Right hindlimb (tissue), 1 donor: ENCODE results near the gene MDM4.

Source experiments
- DNase-seq: peaks from one replicate; pipeline ENCODE4 v3.0.0-alpha.2; 2018

Gene MDM4

DNA sequence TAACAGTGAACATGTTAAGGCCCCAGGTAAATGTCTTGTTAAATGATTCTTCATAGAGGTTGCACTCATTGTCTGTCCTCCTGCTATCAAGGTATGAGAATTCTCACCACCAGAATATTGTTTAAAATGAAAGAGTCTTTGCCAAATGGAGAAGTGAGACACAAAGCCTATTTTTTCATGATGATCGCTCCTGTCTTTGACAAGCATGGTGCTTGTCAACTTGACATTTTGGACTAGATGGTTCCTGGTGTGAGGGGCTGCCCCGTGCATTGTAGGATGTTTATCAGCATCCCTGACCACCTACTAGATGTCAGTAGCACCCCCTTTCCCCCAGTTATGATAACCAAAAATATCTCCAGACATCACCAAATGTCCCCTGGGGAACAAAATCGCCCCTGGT lies 65.6 kb downstream of the MDM4 start:
- DNase-seq, result no peak

DNA sequence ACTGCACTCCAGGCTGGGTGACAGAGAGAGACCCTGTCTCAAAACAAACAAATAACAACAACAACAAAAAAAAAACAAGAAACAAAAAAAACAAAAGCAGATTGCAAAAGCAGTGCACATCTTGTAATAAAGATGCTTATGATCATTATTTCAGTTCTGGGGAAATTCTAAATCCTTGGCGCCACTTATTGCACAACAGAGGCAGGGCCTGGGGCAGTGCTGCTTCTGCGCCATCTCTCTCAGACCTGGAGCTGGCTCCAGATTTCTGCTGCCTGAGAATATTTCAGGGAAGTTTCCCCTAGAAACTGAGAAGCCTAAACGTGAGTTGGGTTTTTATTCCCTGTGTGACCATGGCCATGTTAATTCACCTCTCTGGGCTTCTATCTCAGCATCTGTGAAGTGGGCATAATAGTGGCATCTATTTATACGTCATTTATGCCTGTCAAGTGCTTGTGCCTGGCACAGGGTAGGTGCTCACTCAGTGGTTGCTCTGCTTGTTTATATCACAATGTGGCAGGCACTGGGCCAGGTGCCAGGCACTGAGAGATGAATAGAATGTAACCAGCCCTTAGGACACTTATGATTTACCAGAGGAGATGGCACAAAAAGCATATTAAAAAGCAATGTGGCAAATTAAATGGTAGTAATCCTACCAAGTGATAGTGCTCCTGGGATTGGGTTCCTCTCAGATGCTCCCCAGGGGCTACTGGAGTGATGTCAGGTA lies 67.9 kb downstream of the MDM4 start:
- DNase-seq, result no peak

DNA sequence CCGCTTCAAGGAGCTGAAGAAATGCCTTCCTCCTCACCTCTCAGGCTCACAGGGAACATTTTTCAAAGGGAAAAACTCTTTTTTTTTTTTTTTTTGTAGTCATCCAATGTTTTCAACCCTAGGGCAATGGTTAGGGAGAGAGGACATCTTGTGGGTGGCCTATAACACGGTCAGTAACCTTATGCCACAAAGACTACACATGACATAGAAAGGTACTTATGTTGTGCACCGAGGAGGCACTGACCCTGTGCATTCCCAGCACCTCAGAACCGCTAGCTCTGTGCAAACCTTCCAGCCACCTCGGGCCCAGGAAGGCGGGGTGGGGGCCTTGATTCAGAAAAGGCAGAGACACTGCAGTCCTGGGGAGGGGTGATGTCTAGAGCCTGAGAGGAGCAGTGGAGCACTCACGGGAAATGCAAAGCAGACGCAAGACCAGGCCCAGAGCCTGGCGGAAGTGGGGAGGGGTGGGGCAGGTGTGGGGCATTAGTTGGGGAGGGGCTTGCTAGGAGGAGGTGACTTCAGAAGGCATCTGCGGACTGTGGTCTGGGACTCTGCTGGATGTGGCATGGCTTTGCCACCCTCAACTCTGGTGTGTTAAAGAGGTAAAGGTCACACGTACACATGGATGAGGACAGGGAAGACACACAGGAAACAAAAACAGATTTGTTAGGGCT lies 68.6 kb downstream of the MDM4 start:
- DNase-seq, result no peak

DNA sequence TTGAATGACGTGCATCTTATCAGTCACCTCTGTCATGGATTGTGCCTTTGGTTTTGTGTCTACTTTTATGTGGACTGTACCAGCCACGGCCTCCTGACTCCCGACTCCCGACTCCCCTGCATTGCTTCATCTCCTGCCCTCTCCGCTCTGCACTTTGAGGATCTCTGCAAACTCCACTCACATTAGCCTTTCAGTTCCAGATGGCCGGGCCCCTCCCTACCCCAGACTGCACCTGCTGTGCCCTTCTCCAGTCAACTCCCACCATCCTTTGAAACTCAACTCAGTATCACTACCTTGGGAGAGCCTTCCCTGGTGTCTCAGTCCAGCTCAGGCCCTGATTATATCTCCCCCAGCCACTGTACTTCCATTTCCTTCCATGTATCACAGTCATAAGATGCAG lies 71.4 kb downstream of the MDM4 start:
- DNase-seq, result no peak

DNA sequence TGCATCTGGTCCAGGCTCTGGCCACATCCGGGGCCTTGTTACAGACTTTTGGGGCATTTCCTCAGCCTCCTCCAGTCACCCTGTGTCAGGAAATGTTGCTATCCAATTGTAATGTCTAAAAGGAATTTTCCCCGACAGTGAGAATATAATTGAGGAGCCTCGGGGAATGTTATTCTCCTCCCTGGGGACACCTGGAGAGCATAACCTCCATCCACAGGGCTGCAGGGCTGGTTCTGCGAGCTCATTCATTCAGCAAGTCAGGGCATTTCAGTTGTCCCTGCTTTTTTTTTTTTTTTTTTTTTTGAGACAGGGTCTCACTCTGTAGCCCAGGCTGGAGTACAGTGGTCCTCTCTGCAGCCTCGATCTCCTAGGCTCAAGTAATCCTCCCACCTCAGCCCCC lies 72.6 kb downstream of the MDM4 start:
- no peak for DNase-seq

DNA sequence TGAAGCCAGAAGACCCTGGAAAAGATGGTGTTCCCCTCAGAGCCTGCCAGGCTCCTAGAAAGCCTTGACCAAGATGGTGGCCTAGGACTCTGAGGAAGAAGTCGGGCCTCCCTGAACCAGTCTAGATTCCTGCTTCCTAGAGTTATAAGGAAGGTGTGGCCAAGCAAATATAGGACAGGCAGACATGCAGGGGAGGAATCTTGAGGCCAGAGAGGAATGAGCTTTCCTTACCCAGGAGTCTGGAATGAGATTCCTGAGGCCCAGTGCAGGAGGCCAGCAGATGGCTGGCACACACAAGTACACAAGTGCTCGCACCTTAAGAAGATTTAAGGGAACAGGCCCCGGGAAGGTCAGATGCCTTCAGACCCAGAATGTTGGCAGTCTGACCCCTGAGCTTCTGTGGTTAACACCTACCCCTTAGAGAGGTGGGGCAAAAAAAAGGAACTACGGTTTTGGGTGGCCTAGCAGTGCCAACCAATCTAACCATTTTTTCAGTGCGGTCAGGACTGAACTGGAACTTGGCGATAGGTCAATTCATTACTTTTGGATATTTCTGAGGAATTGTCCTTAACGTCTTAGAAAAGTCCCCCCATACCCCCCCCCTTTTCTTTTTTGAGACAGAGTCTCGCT lies 73.3 kb downstream of the MDM4 start:
- no peak for DNase-seq

DNA sequence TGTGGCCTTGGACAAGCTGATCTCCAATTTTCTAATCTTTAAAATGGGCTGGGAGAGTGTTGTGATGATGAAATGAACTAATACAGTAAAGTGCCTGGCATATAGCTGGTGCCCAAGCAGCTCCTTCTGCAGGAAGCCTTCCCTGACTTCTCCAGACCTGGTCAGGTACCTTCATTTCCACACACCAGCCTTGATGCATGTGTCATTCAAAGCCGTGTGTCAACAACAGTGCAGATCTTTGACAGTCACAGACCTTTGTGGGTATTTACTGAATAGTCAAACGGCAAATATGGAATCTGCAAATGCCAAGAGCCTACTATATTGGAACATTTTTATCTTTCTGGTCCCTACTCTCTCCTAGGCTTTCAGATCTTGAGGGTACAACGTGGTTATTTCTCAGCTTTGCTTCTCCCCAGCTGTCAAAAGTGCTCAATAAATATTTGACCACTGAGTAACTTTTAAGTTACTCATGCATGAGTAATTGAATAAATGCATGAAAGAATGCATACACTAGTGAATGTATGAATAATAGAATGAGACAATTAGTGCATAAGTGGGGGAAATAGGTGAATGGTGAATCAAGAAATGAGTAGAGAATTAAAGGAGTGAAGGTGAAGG lies 75.4 kb downstream of the MDM4 start:
- DNase-seq, result no peak

DNA sequence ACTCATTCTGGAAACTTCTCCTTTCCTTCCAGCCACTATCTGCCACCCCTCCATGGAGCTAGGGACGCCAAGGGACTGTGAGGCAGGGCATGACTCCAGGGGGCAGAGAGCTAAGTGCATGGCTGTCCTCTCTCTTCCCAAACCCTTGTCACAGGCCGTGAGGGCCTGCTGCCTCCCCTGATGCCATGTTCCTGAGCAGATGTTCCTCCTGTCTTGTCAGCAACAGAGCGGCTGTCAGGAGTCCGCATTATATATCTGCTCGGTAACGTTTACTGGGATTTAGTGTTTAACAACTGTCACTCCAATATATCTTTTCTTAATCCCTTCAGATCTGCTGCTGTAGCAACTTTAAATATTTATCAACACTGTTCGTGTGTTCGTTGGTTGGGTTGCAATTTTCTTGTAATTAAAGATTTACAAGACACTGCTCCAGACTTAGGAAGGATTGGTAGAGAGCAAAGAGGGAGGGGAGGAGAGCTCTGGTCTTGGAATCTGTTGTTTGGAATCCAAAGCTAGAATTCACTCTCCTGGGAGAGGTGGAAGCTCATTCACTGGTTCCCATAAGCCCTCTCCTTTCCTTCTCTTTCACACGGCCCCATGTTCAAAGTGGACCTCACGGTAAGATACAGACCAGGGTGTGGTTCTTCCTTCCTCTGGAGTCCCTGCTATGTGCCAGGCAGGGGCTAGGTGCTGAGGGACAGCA lies 76.2 kb downstream of the MDM4 start:
- no peak for DNase-seq

DNA sequence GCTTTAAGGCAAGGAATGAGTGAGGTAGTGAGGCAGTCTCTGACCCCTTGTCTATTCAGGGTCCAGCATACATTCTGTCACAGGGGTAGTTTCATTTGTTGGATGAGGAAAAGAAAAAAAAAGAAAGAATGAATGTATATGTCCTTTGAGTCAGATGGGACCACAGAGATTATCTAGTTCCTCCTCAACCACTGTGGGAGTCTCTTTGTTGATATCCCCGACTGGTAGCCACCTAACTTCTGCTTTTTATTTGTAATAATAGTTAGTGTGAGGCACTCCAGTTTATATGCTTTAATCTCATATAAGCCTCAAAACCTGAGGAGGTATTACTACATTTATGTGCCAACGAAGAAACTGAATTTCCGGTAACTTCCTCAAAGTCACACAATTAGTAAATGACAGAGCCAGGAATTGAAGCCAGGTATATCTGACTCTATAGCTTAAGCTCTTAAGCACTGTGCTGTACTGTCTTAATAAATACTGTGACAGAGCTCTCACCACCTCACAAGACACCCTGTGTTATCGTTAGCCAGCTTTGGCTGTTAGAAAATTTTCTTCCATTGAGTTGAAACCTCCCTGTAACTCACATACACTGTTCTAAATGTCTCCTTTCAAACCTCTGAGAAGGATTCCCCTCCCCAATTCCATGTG lies 82.2 kb downstream of the MDM4 start:
- DNase-seq, result no peak

DNA sequence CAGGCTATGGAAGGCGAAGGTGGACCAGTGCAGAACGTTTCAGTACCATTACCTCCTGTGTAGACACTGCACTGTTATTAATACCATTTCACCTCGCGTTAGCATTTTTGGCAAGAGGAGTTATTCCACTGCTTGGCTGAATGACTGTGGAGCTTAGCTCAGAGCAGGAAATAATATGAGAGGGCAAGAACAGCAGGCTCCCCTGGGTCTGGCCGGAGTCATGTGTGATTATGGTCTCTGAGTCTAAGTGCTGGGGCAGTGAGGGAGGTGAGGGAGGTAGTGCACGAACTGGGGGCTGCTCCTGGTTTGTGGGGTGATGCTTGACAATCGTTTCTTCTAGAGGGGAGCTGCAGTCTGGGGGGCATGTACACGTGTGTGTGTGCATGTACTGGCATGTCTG lies 82.9 kb downstream of the MDM4 start:
- DNase-seq, result no peak

DNA sequence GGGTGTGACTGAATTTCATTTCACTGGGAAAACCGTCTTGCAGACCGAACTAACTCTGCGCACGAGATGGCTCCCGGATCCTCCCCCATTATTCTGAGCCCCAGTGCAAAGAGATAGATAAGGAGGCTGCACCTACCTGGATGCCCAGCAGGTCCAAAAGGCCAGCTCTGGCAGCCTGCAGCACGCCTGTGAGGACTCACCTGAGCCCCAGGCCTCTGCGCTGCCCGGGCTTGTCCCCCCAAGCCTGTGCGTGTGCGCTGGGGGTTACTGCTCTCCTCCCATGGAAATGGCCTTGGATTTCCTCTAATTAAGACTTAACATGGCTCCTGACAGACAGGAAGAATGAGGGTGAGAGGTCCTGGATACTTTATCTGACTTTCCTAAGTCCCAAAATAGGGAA lies 83.4 kb downstream of the MDM4 start:
- DNase-seq, result no peak

DNA sequence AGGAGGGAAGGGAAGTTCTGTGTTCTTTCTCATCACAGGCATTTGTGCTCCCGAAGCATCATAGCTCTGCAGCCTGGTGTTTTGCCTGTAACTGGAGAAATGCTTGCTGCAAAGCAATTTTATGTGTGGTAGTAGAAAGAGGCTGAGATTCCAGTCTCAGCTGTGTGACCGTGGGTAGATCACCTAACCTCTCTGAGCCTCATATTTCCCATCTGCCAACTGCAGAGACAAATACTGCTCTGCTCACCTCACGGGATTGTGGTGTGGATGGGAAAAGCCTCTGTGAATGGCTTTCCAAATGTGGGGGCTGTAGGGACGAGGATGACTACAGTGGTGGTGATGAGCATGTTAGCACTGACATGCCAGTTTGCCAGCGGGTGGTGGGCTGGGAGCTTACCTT lies 84.0 kb downstream of the MDM4 start:
- DNase-seq, result no peak

DNA sequence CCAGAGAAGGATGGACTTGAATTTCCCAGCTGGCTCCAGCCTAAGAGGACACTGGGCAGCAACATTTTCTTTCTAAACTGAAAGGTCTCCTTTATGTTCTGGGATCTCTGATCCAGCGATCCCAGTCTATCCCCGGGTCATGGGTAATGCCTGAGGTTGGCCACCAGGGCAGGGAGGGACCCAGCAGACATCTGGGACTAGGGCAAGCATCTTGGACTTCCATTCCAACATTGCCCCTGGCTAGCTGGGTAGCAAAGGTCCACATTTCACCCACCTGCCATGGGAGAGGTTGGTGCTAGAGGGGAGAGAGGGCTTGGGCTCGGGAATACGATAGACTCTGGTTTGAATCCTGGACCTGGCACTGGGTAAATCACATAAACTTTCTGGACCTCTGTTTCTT lies 84.8 kb downstream of the MDM4 start:
- no peak for DNase-seq

DNA sequence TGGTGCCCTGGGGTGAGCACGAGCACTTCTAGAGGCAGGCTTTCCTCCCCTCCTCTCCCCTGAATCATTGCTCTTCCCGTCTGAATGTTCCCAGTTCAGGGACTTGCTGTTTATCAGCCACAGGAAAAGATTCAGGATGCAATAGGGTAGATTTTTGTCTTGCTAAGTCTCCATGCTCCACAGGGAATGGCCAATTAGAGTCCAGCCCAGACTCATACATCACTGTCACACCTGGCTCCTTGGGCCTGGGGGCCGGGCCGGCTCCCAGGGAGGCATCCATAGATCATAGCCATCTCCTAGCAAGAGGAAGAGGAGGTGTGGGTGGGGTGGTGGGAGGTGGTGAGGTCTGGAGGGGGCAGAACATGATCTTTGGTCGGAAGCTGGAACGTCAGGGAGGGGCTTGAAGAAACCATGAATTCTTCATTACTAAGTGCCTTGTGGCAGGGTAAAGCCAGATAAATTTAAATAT lies 85.9 kb downstream of the MDM4 start:
- no peak for DNase-seq

DNA sequence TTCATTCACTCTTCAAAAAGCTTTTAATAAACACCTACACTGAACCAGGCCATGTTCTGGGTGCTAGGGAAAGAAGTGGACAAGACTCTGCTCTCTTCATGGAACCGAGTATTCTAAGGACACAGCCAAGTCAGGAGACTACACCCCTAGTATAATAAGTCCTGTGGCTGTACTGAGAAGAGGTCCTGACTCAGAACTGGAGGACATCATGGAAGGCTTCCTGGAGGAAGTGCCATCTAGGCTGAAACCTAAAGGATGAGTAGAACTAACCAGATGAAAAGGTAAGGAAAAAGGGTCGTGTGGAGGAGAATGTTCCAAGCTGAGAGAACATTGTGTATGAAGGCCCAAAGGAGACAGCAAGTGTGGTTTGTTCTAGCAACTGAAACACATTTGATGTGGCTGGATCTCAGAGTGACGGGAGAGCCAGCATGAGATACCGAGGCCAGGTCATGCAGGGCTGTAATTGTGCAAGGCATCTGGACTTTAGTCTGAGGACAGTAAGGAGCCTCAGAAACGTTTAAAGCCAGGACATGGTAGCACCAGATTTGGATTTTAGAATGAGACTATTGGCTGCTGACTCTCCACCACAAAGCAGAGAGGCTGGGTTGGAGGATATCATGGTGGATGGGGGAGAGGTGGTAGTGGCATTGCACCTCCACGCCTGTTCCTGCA lies 86.8 kb downstream of the MDM4 start:
- no peak for DNase-seq

DNA sequence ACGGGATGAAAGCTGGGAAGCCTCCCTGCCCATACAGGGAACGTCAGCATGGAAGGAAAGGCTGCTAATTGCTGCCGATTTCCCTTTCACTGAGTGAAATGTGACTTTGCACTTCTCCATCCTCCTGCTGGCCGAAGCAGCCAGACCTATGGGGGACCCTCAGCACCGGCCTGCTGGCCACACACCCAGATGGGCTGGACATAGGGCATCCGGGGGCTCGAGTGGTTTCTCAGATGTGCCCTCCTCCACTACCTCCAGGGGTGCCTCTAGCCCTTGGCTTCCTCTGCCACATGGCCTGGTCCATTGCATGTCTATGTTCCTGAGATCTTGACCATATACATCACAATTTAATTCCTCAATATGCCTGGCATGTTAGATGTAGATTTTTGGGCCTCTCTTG lies 89.6 kb downstream of the MDM4 start:
- no peak for DNase-seq
